Measurements from ENCODE around the gene ADCY5.

ADCY5 gene

GRCh38 chr3:123399653-123400052 is 49.2 kb downstream of the ADCY5 start:
- Histone ChIP-seq H3K36me3 (ENCODE audit: control insufficient read depth in 5 of 5, insufficient read depth in 5 of 5, low read length in 5 of 5) (no peaks in the 10 kb centered on the region), H3K4me1 (ENCODE audit: control insufficient read depth in 5 of 5, insufficient read depth in 5 of 5, low read length in 5 of 5) (peaks cover 8 to 81% (median 64%) of the 10 kb centered on the region in 5 donors), H3K27me3 (ENCODE audit: control insufficient read depth in 5 of 5, insufficient read depth in 4 of 5, low read length in 5 of 5) (no peaks in the 10 kb centered on the region), H3K27ac (ENCODE audit: low read depth, low read length) (peak overlapping the region; percentile 96), H3K4me3 (ENCODE audit: low read depth in 1 of 5, low read length in 5 of 5) (peak overlapping the region in 1 of 5 donors; percentile 38), H3K9ac (ENCODE audit: low read length in 5 of 5) (peak overlapping the region in 2 of 5 donors; percentile 23 to 45), H3K9me3 (ENCODE audit: control insufficient read depth in 5 of 5, low read length in 5 of 5) (no peaks in the 10 kb centered on the region)

DNA sequence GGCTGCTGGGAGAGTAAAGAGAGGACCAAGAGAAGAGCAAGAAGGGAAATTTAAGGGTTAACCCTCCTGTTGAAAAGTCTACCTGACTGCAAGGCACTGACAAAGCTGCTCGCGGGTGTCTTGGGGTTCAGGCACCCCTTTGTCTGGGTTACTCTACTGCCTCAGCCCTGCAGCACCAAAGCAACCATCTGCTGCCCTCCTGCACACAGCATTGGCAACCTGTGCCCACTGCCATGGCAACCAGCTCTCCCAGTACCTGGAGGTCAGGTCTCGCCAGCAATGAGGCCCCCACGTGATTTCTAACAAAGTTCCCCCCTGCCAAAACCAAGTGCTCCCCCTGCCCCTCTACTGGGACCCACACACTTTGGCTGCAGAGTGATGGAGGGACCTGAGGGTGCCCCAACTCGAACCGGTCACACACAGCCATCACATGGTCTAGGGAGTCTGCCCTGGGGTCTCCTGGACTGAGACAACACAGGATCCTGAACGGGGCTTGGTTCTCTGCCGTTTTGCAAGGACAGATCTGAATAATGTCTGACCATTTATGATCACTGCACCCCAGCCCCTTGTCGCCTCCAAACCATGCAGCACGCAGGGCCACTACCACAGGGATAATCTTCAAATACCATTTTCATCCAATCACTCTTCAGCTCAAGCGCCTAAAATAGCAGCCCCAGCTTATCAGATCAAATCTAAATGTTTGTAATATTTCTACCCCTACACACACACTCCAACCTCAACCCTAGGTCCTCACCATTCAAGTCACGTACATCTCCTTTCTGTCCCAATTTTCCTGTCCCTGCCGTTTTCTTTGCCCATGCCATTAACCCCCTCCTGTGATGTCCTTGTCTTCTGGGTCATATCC is 50.7 kb downstream of the ADCY5 start:
- Histone ChIP-seq H3K9ac (ENCODE audit: low read length in 5 of 5) (peak overlapping the region in 3 of 5 donors; percentile 61 to 73 (median 66)), H3K27ac (ENCODE audit: low read depth, low read length) (peak overlapping the region; percentile 96), H3K36me3 (ENCODE audit: control insufficient read depth in 5 of 5, insufficient read depth in 5 of 5, low read length in 5 of 5) (no peaks in the 10 kb centered on the region), H3K27me3 (ENCODE audit: control insufficient read depth in 5 of 5, insufficient read depth in 4 of 5, low read length in 5 of 5) (no peaks in the 10 kb centered on the region), H3K4me3 (ENCODE audit: low read depth in 1 of 5, low read length in 5 of 5) (no peak overlapping the region), H3K4me1 (ENCODE audit: control insufficient read depth in 5 of 5, insufficient read depth in 5 of 5, low read length in 5 of 5) (peaks cover 4 to 71% (median 54%) of the 10 kb centered on the region in 5 donors), H3K9me3 (ENCODE audit: control insufficient read depth in 5 of 5, low read length in 5 of 5) (no peaks in the 10 kb centered on the region)

GRCh38 chr3:123397050-123397590 is 51.8 kb downstream of the ADCY5 start:
- Histone ChIP-seq H3K36me3 (ENCODE audit: control insufficient read depth in 5 of 5, insufficient read depth in 5 of 5, low read length in 5 of 5) (no peaks in the 10 kb centered on the region), H3K9me3 (ENCODE audit: control insufficient read depth in 5 of 5, low read length in 5 of 5) (no peaks in the 10 kb centered on the region), H3K9ac (ENCODE audit: low read length in 5 of 5) (peak overlapping the region in 3 of 5 donors; percentile 61 to 73 (median 66)), H3K4me1 (ENCODE audit: control insufficient read depth in 5 of 5, insufficient read depth in 5 of 5, low read length in 5 of 5) (peaks cover 4 to 75% (median 63%) of the 10 kb centered on the region in 5 donors), H3K27ac (ENCODE audit: low read depth, low read length) (peak overlapping the region; percentile 96), H3K27me3 (ENCODE audit: control insufficient read depth in 5 of 5, insufficient read depth in 4 of 5, low read length in 5 of 5) (no peaks in the 10 kb centered on the region), H3K4me3 (ENCODE audit: low read depth in 1 of 5, low read length in 5 of 5) (peak overlapping the region in 1 of 5 donors; percentile 19)

DNA sequence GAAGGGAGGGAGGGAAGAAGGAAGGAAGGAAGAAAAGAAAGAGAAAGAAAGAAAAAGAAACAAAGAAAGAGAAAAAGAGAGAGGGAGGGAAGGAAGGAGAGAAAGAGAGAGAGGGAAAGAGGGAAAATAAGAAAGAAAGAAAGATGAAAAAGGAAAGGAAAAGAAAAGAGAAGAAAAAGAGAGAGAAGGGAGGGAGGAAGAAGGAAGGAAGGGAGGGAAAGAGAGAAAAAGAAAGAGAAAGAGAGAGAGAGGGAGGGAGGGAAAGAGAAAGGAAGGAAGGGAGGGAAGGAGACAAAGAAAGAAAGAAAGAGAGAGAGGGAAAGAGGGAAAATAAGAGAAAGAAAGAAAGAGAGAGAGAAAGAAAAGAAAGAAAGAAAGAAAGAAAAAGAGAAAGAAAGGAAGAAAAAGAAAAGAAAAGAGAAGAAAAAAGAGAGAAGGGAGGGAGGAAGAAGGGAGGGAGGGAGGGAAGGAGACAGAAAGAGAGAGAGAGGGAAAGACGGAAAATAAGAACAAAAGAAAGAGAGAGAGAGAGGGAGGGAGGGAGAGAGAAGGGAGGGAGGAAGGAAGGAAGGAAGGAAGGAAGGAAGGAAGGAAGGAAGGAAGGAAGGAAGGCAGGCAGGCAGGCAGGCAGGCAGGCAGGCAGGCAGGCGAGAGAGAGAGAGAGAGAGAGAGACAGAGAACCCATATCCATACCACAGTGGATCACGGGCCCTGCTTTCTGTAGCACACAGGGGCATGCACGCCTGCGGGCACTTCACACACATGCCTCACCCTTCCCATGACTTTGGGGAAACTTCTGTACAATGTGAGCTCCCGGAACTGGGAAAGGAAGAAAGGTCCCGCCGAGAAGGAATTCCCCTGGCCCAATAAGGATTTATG is 52.5 kb downstream of the ADCY5 start:
- peak overlapping the region in 4 of 5 donors; percentile 48 to 61 (median 56) for H3K9ac ChIP-seq (ENCODE audit: low read length in 5 of 5)
- H3K4me1 ChIP-seq (ENCODE audit: control insufficient read depth in 5 of 5, insufficient read depth in 5 of 5, low read length in 5 of 5) = peaks cover 5 to 75% (median 63%) of the 10 kb centered on the region in 5 donors
- no peaks in the 10 kb centered on the region for H3K27me3 ChIP-seq (ENCODE audit: control insufficient read depth in 5 of 5, insufficient read depth in 4 of 5, low read length in 5 of 5)
- H3K36me3 ChIP-seq (ENCODE audit: control insufficient read depth in 5 of 5, insufficient read depth in 5 of 5, low read length in 5 of 5) = no peaks in the 10 kb centered on the region
- peak overlapping the region; percentile 96 for H3K27ac ChIP-seq (ENCODE audit: low read depth, low read length)
- H3K9me3 ChIP-seq (ENCODE audit: control insufficient read depth in 5 of 5, low read length in 5 of 5) = no peaks in the 10 kb centered on the region
- H3K4me3 ChIP-seq (ENCODE audit: low read depth in 1 of 5, low read length in 5 of 5) = peak overlapping the region in 1 of 5 donors; percentile 19

DNA sequence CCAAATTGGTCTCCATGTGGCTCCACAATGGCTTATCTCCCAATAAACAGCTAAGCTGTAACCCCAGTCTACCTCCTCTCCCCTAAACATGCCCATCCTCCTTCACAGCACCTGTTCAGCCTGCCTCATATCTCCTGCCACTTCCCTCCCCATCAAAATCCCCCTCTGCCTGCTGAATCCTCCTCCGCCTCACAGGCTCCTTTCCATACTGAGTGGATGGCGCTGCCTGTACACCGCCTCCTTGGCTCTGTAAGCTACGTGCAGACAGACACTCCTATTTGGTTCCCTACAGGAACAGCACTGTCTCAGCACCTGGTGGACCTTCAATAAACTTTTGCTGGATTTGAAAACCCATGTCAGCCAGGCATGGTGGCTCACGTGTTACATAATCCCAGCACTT is 53.7 kb downstream of the ADCY5 start:
- Histone ChIP-seq H3K27ac (ENCODE audit: low read depth, low read length) (peak overlapping the region; percentile 82), H3K4me1 (ENCODE audit: control insufficient read depth in 5 of 5, insufficient read depth in 5 of 5, low read length in 5 of 5) (peaks cover 9 to 77% (median 67%) of the 10 kb centered on the region in 5 donors), H3K36me3 (ENCODE audit: control insufficient read depth in 5 of 5, insufficient read depth in 5 of 5, low read length in 5 of 5) (no peaks in the 10 kb centered on the region), H3K9ac (ENCODE audit: low read length in 5 of 5) (peak overlapping the region in 2 of 5 donors; percentile 23 to 40), H3K9me3 (ENCODE audit: control insufficient read depth in 5 of 5, low read length in 5 of 5) (no peaks in the 10 kb centered on the region), H3K27me3 (ENCODE audit: control insufficient read depth in 5 of 5, insufficient read depth in 4 of 5, low read length in 5 of 5) (no peaks in the 10 kb centered on the region), H3K4me3 (ENCODE audit: low read depth in 1 of 5, low read length in 5 of 5) (no peak overlapping the region)

GRCh38 chr3:123394391-123395020 is 54.4 kb downstream of the ADCY5 start:
- Histone ChIP-seq H3K9me3 (ENCODE audit: control insufficient read depth in 5 of 5, low read length in 5 of 5) (no peaks in the 10 kb centered on the region), H3K4me3 (ENCODE audit: low read depth in 1 of 5, low read length in 5 of 5) (no peak overlapping the region), H3K9ac (ENCODE audit: low read length in 5 of 5) (peak overlapping the region in 2 of 5 donors; percentile 53 to 62), H3K27ac (ENCODE audit: low read depth, low read length) (peak overlapping the region; percentile 82), H3K27me3 (ENCODE audit: control insufficient read depth in 5 of 5, insufficient read depth in 4 of 5, low read length in 5 of 5) (no peaks in the 10 kb centered on the region), H3K36me3 (ENCODE audit: control insufficient read depth in 5 of 5, insufficient read depth in 5 of 5, low read length in 5 of 5) (no peaks in the 10 kb centered on the region), H3K4me1 (ENCODE audit: control insufficient read depth in 5 of 5, insufficient read depth in 5 of 5, low read length in 5 of 5) (peaks cover 7 to 76% (median 61%) of the 10 kb centered on the region in 5 donors)

- Histone ChIP-seq H3K27ac (ENCODE audit: low read depth, low read length) (peak overlapping the region; percentile 74), H3K4me1 (ENCODE audit: control insufficient read depth in 5 of 5, insufficient read depth in 5 of 5, low read length in 5 of 5) (peaks cover 8 to 70% (median 48%) of the 10 kb centered on the region in 5 donors)
Observed at GRCh38 chr3:123392871-123393620, 55.8 kb downstream of the ADCY5 start.

GRCh38 chr3:123392368-123392767 is 56.5 kb downstream of the ADCY5 start:
- Histone ChIP-seq H3K9ac (ENCODE audit: low read length in 5 of 5) (peak overlapping the region in 2 of 5 donors; percentile 44 to 68), H3K27me3 (ENCODE audit: control insufficient read depth in 5 of 5, insufficient read depth in 4 of 5, low read length in 5 of 5) (no peaks in the 10 kb centered on the region), H3K27ac (ENCODE audit: low read depth, low read length) (peak overlapping the region; percentile 74)

More at GRCh38 chr3:123392871-123393620, 55.8 kb downstream of the ADCY5 start:
- H3K9me3 ChIP-seq (ENCODE audit: control insufficient read depth in 5 of 5, low read length in 5 of 5) = no peaks in the 10 kb centered on the region
- peak overlapping the region in 2 of 5 donors; percentile 44 to 68 for H3K9ac ChIP-seq (ENCODE audit: low read length in 5 of 5)
- no peaks in the 10 kb centered on the region for H3K36me3 ChIP-seq (ENCODE audit: control insufficient read depth in 5 of 5, insufficient read depth in 5 of 5, low read length in 5 of 5)
- no peaks in the 10 kb centered on the region for H3K27me3 ChIP-seq (ENCODE audit: control insufficient read depth in 5 of 5, insufficient read depth in 4 of 5, low read length in 5 of 5)
- H3K4me3 ChIP-seq (ENCODE audit: low read depth in 1 of 5, low read length in 5 of 5) = no peak overlapping the region

More at GRCh38 chr3:123392368-123392767, 56.5 kb downstream of the ADCY5 start:
- H3K4me3 ChIP-seq (ENCODE audit: low read depth in 1 of 5, low read length in 5 of 5) = no peak overlapping the region
- peaks cover 8 to 69% (median 41%) of the 10 kb centered on the region in 5 donors for H3K4me1 ChIP-seq (ENCODE audit: control insufficient read depth in 5 of 5, insufficient read depth in 5 of 5, low read length in 5 of 5)
- H3K9me3 ChIP-seq (ENCODE audit: control insufficient read depth in 5 of 5, low read length in 5 of 5) = no peaks in the 10 kb centered on the region
- no peaks in the 10 kb centered on the region for H3K36me3 ChIP-seq (ENCODE audit: control insufficient read depth in 5 of 5, insufficient read depth in 5 of 5, low read length in 5 of 5)

Measured in subcutaneous abdominal adipose tissue (tissue), 5 donors.